DND-41 (cell line): ENCODE measurements around the gene TMEM270.

Source experiments
- CTCF ChIP-seq: IDR thresholded peaks from 2 replicates; pipeline ENCODE4 v1.5.1; 2012; ENCODE audit warnings: borderline replicate concordance, low read length, moderate library complexity, mild to moderate bottlenecking; ENCODE audit not compliant: poor library complexity, severe bottlenecking; ENCODE audit errors: extremely low read depth
- EZH2 ChIP-seq: IDR thresholded peaks from 3 replicates; pipeline ENCODE4 v1.6.1; 2012; ENCODE audit warnings: borderline replicate concordance, low read depth, mild to moderate bottlenecking, moderate library complexity, low read length, inconsistent platforms; ENCODE audit not compliant: severe bottlenecking

GRCh38 chr7:73817121-73817520 is 43.8 kb upstream of the TMEM270 start:
- TF ChIP-seq CTCF (no peak), EZH2 (no peak)
